PC-3 (cell line): ENCODE data around the gene RC3H2. TPM values are rescaled to one million over a fixed set of nuclear protein-coding genes. Genes with fewer than 3 reads are reported as not detected.

ENCODE experiments used
- ATAC-seq: fragments of 200-7000 bp; cut with Tn5 transposase; 2 replicates; pipeline ENCODE4 v1.9.1; 2020; ENCODE audit warnings: mild to moderate bottlenecking, moderate library complexity
- BruUV-seq: library from RNA; stranded (reverse); fragments of 400-500 nt; replicated peaks from 2 replicates; lab custom pipeline; 2021; lab: Mats Ljungman, UMichigan
- CTCF ChIA-PET: fragments of 300-600 bp; sonication (Branson Sonifier 250); formaldehyde crosslinking; loops from one replicate; lab custom pipeline; 2022; ENCODE audit warnings: antibody characterized with exemption; lab: Charles Lee
- POLR2A ChIA-PET: fragments of 300-600 bp; sonication (Branson Sonifier 250); formaldehyde crosslinking; loops from one replicate; lab custom pipeline; 2022; ENCODE audit warnings: antibody characterized with exemption; ENCODE audit not compliant: unreplicated experiment; lab: Charles Lee
- DNase-seq: peaks from one replicate; pipeline ENCODE4 v3.0.0-alpha.2; 2015
- H2AFZ ChIP-seq: fragments of 300-600 bp; sonication (generic); 2 replicates; pipeline ENCODE4 v1.6.0; 2016; ENCODE audit warnings: antibody characterized with exemption, low read length
- H3F3A ChIP-seq: fragments of 300-600 bp; sonication (generic); one replicate; pipeline ENCODE4 v1.6.0; 2017; ENCODE audit warnings: antibody characterized with exemption, low read length, control low read depth, mild to moderate bottlenecking; ENCODE audit not compliant: unreplicated experiment
- H3K27ac ChIP-seq: fragments of 300-600 bp; sonication (generic); 2 replicates; pipeline ENCODE4 v1.5.1; 2016; ENCODE audit warnings: mild to moderate bottlenecking, low read length
- H3K27me3 ChIP-seq: fragments of 300-600 bp; sonication (generic); 2 replicates; pipeline ENCODE4 v1.6.1; 2016; ENCODE audit warnings: low read length, mixed read lengths
- H3K36me3 ChIP-seq: fragments of 300-600 bp; sonication (generic); 2 replicates; pipeline ENCODE4 v1.6.1; 2016; ENCODE audit warnings: low read depth, mixed run types, low read length, mixed read lengths
- H3K4me1 ChIP-seq: fragments of 300-600 bp; sonication (generic); 2 replicates; pipeline ENCODE4 v1.5.1; 2016; ENCODE audit warnings: low read length; ENCODE audit not compliant: insufficient read depth
- H3K4me2 ChIP-seq: fragments of 300-600 bp; sonication (generic); 2 replicates; pipeline ENCODE4 v1.6.0; 2016; ENCODE audit warnings: low read length
- H3K4me3 ChIP-seq: fragments of 300-600 bp; sonication (generic); 2 replicates; pipeline ENCODE4 v1.5.1; 2016; ENCODE audit warnings: mild to moderate bottlenecking, low read length, mixed read lengths
- H3K79me2 ChIP-seq: fragments of 300-600 bp; sonication (generic); 2 replicates; pipeline ENCODE4 v1.6.1; 2017; ENCODE audit warnings: low read length, mixed read lengths
- H3K9ac ChIP-seq: fragments of 300-600 bp; sonication (generic); 2 replicates; pipeline ENCODE4 v1.6.0; 2016; ENCODE audit warnings: mild to moderate bottlenecking, low read length
- H3K9me2 ChIP-seq: fragments of 300-600 bp; sonication (generic); replicated peaks from 2 replicates; pipeline ENCODE4 v1.6.1; 2016; ENCODE audit warnings: mixed run types, low read length, mixed read lengths
- H3K9me3 ChIP-seq: fragments of 300-600 bp; sonication (generic); 2 replicates; pipeline ENCODE4 v1.6.1; 2016; ENCODE audit warnings: low read length, mixed read lengths
- H4K20me1 ChIP-seq: fragments of 300-600 bp; sonication (generic); 2 replicates; pipeline ENCODE4 v1.6.1; 2016; ENCODE audit warnings: low read length, mixed read lengths
- CTCF ChIP-seq: fragments of 300-600 bp; sonication (generic); conservative IDR thresholded peaks from 2 replicates; pipeline ENCODE4 v1.5.1; 2017; ENCODE audit warnings: antibody characterized with exemption, low read depth, mild to moderate bottlenecking, low read length
- EZH2 ChIP-seq: fragments of 300-600 bp; sonication (generic); IDR thresholded peaks from one replicate; pipeline ENCODE4 v1.6.1; 2017; ENCODE audit warnings: antibody characterized with exemption, mild to moderate bottlenecking, low read length; ENCODE audit not compliant: unreplicated experiment
- EZH2phosphoT487 ChIP-seq: fragments of 300-600 bp; sonication (generic); IDR thresholded peaks from 2 replicates; pipeline ENCODE4 v1.6.1; 2018; ENCODE audit warnings: mild to moderate bottlenecking, antibody characterized with exemption, low read length, borderline replicate concordance
- intact Hi-C: fragments of 100-400 bp; cut with micrococcal nuclease; formaldehyde crosslinking; loops from 2 replicates; pipeline ENCODE4 v1.9.0; 2023
- total RNA-seq: library from RNA; depleted of rRNA; stranded (reverse); fragments of >200 nt; gene quantifications from 2 replicates; pipeline ENCODE4 v1.2.3, GENCODE V29; 2014

RC3H2 gene
- total RNA-seq, 1 experiment from 2014 or later, result 23.0 TPM

GRCh38 chr9:122939601-122940000 lies 34.4 kb upstream of the RC3H2 start:
- POLR2A ChIA-PET, result interaction anchor here (0.6 kb wide), 1 partner anchor 59 kb away, joined by 3 read pairs; no protein-coding TSS in a partner anchor
- Histone ChIP-seq H3K27me3 (no peaks in the 10 kb centered on the region), H3K4me1 (no peaks in the 10 kb centered on the region), H2AFZ (no peak overlapping the region), H3K27ac (no peak overlapping the region), H3K36me3 (peaks cover 22% of the 10 kb centered on the region), H3K9me3 (no peaks in the 10 kb centered on the region), H3K79me2 (peaks cover 59% of the 10 kb centered on the region), H3K4me2 (no peak overlapping the region), H3K4me3 (no peak overlapping the region), H3K9ac (no peak overlapping the region), H3F3A (no peaks in the 10 kb centered on the region), H3K9me2 (no peaks in the 10 kb centered on the region), H4K20me1 (no peaks in the 10 kb centered on the region; the same call in 1 of the 2 replicates)
- CTCF ChIA-PET, result no interaction called here
- no peak for DNase-seq
- TF ChIP-seq EZH2 (no peak), EZH2phosphoT487 (no peak), CTCF (no peak)
- no TSS peak for BruUV-seq
- ATAC-seq, result no peak
- intact Hi-C loops, result no loop called here

GRCh38 chr9:122936883-122937282 lies 31.7 kb upstream of the RC3H2 start:
- no peaks in the 10 kb centered on the region for H3K9me3 ChIP-seq
- peaks cover 59% of the 10 kb centered on the region for H3K79me2 ChIP-seq
- no peak for DNase-seq
- H3K27ac ChIP-seq, result no peak overlapping the region
- no peak overlapping the region for H3K4me2 ChIP-seq
- H3K36me3 ChIP-seq, result peaks cover 22% of the 10 kb centered on the region
- H3K4me3 ChIP-seq, result no peak overlapping the region
- no peak for ATAC-seq
- H3K9me2 ChIP-seq, result no peaks in the 10 kb centered on the region
- no peaks in the 10 kb centered on the region for H4K20me1 ChIP-seq
- no peaks in the 10 kb centered on the region for H3F3A ChIP-seq
- no peak overlapping the region for H2AFZ ChIP-seq
- no peaks in the 10 kb centered on the region for H3K27me3 ChIP-seq
- H3K4me1 ChIP-seq, result peaks cover 3% of the 10 kb centered on the region; the same call in 1 of the 2 replicates
- intact Hi-C loops, result no loop called here
- ChIA-PET POLR2A (no interaction called here), CTCF (no interaction called here)
- BruUV-seq, result no TSS peak
- TF ChIP-seq CTCF, result no peak
- H3K9ac ChIP-seq, result no peak overlapping the region

- no peaks in the 10 kb centered on the region for H4K20me1 ChIP-seq
- intact Hi-C loops, result no loop called here
- POLR2A ChIA-PET, result no interaction called here
- H3K79me2 ChIP-seq, result peaks cover 58% of the 10 kb centered on the region
- H3K4me1 ChIP-seq, result peaks cover 3% of the 10 kb centered on the region; the same call in 1 of the 2 replicates
- peaks cover 22% of the 10 kb centered on the region for H3K36me3 ChIP-seq
- TF ChIP-seq EZH2phosphoT487, result no peak
- no peak for TF ChIP-seq CTCF
- no peak for TF ChIP-seq EZH2
- H2AFZ ChIP-seq, result no peak overlapping the region
- ATAC-seq (no peak), DNase-seq (no peak)
- H3K4me2 ChIP-seq, result no peak overlapping the region
- H3K27me3 ChIP-seq, result no peaks in the 10 kb centered on the region
- no peak overlapping the region for H3K27ac ChIP-seq
- no peaks in the 10 kb centered on the region for H3K9me2 ChIP-seq
- CTCF ChIA-PET, result no interaction called here
- no peaks in the 10 kb centered on the region for H3F3A ChIP-seq
- BruUV-seq, result no TSS peak
- no peak overlapping the region for H3K9ac ChIP-seq
- H3K4me3 ChIP-seq, result no peak overlapping the region
- no peaks in the 10 kb centered on the region for H3K9me3 ChIP-seq
These were observed 31.3 kb upstream of the RC3H2 start for GRCh38 chr9:122936464-122936863.
